PC-3 (cell line): ENCODE measurements around the gene SPATC1L. TPM values are rescaled to one million over a fixed set of nuclear protein-coding genes. Genes with fewer than 3 reads are reported as not detected.
"Not testable (repeated sequence)": the region's sequence is repeated elsewhere in the genome, so short reads cannot be mapped to it uniquely, and the experiment has no call there.

ENCODE experiments used
- ATAC-seq: fragments of 200-7000 bp; cut with Tn5 transposase; 2 replicates; pipeline ENCODE4 v1.9.1; 2020; ENCODE audit warnings: mild to moderate bottlenecking, moderate library complexity
- BruUV-seq: library from RNA; stranded (reverse); fragments of 400-500 nt; replicated peaks from 2 replicates; lab custom pipeline; 2021; lab: Mats Ljungman, UMichigan
- CTCF ChIA-PET: fragments of 300-600 bp; sonication (Branson Sonifier 250); formaldehyde crosslinking; loops from one replicate; lab custom pipeline; 2022; ENCODE audit warnings: antibody characterized with exemption; lab: Charles Lee
- POLR2A ChIA-PET: fragments of 300-600 bp; sonication (Branson Sonifier 250); formaldehyde crosslinking; loops from one replicate; lab custom pipeline; 2022; ENCODE audit warnings: antibody characterized with exemption; ENCODE audit not compliant: unreplicated experiment; lab: Charles Lee
- DNase-seq: peaks from one replicate; pipeline ENCODE4 v3.0.0-alpha.2; 2015
- H2AFZ ChIP-seq: fragments of 300-600 bp; sonication (generic); 2 replicates; pipeline ENCODE4 v1.6.0; 2016; ENCODE audit warnings: antibody characterized with exemption, low read length
- H3F3A ChIP-seq: fragments of 300-600 bp; sonication (generic); one replicate; pipeline ENCODE4 v1.6.0; 2017; ENCODE audit warnings: antibody characterized with exemption, low read length, control low read depth, mild to moderate bottlenecking; ENCODE audit not compliant: unreplicated experiment
- H3K27ac ChIP-seq: fragments of 300-600 bp; sonication (generic); 2 replicates; pipeline ENCODE4 v1.5.1; 2016; ENCODE audit warnings: mild to moderate bottlenecking, low read length
- H3K27me3 ChIP-seq: fragments of 300-600 bp; sonication (generic); 2 replicates; pipeline ENCODE4 v1.6.1; 2016; ENCODE audit warnings: low read length, mixed read lengths
- H3K36me3 ChIP-seq: fragments of 300-600 bp; sonication (generic); 2 replicates; pipeline ENCODE4 v1.6.1; 2016; ENCODE audit warnings: low read depth, mixed run types, low read length, mixed read lengths
- H3K4me1 ChIP-seq: fragments of 300-600 bp; sonication (generic); 2 replicates; pipeline ENCODE4 v1.5.1; 2016; ENCODE audit warnings: low read length; ENCODE audit not compliant: insufficient read depth
- H3K4me2 ChIP-seq: fragments of 300-600 bp; sonication (generic); 2 replicates; pipeline ENCODE4 v1.6.0; 2016; ENCODE audit warnings: low read length
- H3K4me3 ChIP-seq: fragments of 300-600 bp; sonication (generic); 2 replicates; pipeline ENCODE4 v1.5.1; 2016; ENCODE audit warnings: mild to moderate bottlenecking, low read length, mixed read lengths
- H3K79me2 ChIP-seq: fragments of 300-600 bp; sonication (generic); 2 replicates; pipeline ENCODE4 v1.6.1; 2017; ENCODE audit warnings: low read length, mixed read lengths
- H3K9ac ChIP-seq: fragments of 300-600 bp; sonication (generic); 2 replicates; pipeline ENCODE4 v1.6.0; 2016; ENCODE audit warnings: mild to moderate bottlenecking, low read length
- H3K9me2 ChIP-seq: fragments of 300-600 bp; sonication (generic); replicated peaks from 2 replicates; pipeline ENCODE4 v1.6.1; 2016; ENCODE audit warnings: mixed run types, low read length, mixed read lengths
- H3K9me3 ChIP-seq: fragments of 300-600 bp; sonication (generic); 2 replicates; pipeline ENCODE4 v1.6.1; 2016; ENCODE audit warnings: low read length, mixed read lengths
- H4K20me1 ChIP-seq: fragments of 300-600 bp; sonication (generic); 2 replicates; pipeline ENCODE4 v1.6.1; 2016; ENCODE audit warnings: low read length, mixed read lengths
- CTCF ChIP-seq: fragments of 300-600 bp; sonication (generic); conservative IDR thresholded peaks from 2 replicates; pipeline ENCODE4 v1.5.1; 2017; ENCODE audit warnings: antibody characterized with exemption, low read depth, mild to moderate bottlenecking, low read length
- EZH2 ChIP-seq: fragments of 300-600 bp; sonication (generic); IDR thresholded peaks from one replicate; pipeline ENCODE4 v1.6.1; 2017; ENCODE audit warnings: antibody characterized with exemption, mild to moderate bottlenecking, low read length; ENCODE audit not compliant: unreplicated experiment
- EZH2phosphoT487 ChIP-seq: fragments of 300-600 bp; sonication (generic); IDR thresholded peaks from 2 replicates; pipeline ENCODE4 v1.6.1; 2018; ENCODE audit warnings: mild to moderate bottlenecking, antibody characterized with exemption, low read length, borderline replicate concordance
- intact Hi-C: fragments of 100-400 bp; cut with micrococcal nuclease; formaldehyde crosslinking; loops from 2 replicates; pipeline ENCODE4 v1.9.0; 2023
- total RNA-seq: library from RNA; depleted of rRNA; stranded (reverse); fragments of >200 nt; gene quantifications from 2 replicates; pipeline ENCODE4 v1.2.3, GENCODE V29; 2014

The SPATC1L gene
- total RNA-seq, 1 experiment from 2014 or later, result 41.7 TPM

- Histone ChIP-seq H3K27me3 (no peaks in the 10 kb centered on the region), H3F3A (no peaks in the 10 kb centered on the region), H4K20me1 (no peaks in the 10 kb centered on the region), H3K4me2 (no peak overlapping the region), H3K4me1 (peaks cover 12% of the 10 kb centered on the region), H3K79me2 (peaks cover 18% of the 10 kb centered on the region), H2AFZ (no peak overlapping the region), H3K9ac (no peak overlapping the region), H3K27ac (no peak overlapping the region), H3K4me3 (no peak overlapping the region), H3K36me3 (0 out of 2 replicates have a peak, but pooled peaks cover 4% of the 10 kb centered on the region), H3K9me2 (no peaks in the 10 kb centered on the region), H3K9me3 (no peaks in the 10 kb centered on the region)
- ATAC-seq, result no peak
- intact Hi-C loops, result no loop called here
- no peak for DNase-seq
- CTCF ChIA-PET, result no interaction called here
- no TSS peak for BruUV-seq
- TF ChIP-seq EZH2, result no peak
- TF ChIP-seq EZH2phosphoT487, result no peak
- no peak for TF ChIP-seq CTCF
- POLR2A ChIA-PET, result no interaction called here
Measured at GRCh38 chr21:46179708-46180078, 4.6 kb downstream of the SPATC1L start.

GRCh38 chr21:46178961-46179360, 5.3 kb downstream of the SPATC1L start:
- no peak overlapping the region for H3K4me3 ChIP-seq
- peaks cover 23% of the 10 kb centered on the region for H3K79me2 ChIP-seq
- ATAC-seq (no peak), DNase-seq (no peak)
- TF ChIP-seq EZH2phosphoT487, result no peak
- no peak for TF ChIP-seq EZH2
- no peak for TF ChIP-seq CTCF
- H3K36me3 ChIP-seq, result 0 out of 2 replicates have a peak, but pooled peaks cover 6% of the 10 kb centered on the region
- no TSS peak for BruUV-seq
- no peaks in the 10 kb centered on the region for H3K9me3 ChIP-seq
- no peaks in the 10 kb centered on the region for H4K20me1 ChIP-seq
- H3K27me3 ChIP-seq, result no peaks in the 10 kb centered on the region
- H3K4me2 ChIP-seq, result no peak overlapping the region
- no peak overlapping the region for H3K27ac ChIP-seq
- POLR2A ChIA-PET, result no interaction called here
- CTCF ChIA-PET, result no interaction called here
- H3K9ac ChIP-seq, result no peak overlapping the region
- no peaks in the 10 kb centered on the region for H3K9me2 ChIP-seq
- H2AFZ ChIP-seq, result no peak overlapping the region
- intact Hi-C loops, result no loop called here
- peaks cover 12% of the 10 kb centered on the region for H3K4me1 ChIP-seq
- H3F3A ChIP-seq, result no peaks in the 10 kb centered on the region

GRCh38 chr21:46176443-46177129, 7.7 kb downstream of the SPATC1L start:
- H2AFZ ChIP-seq, H3K9me2 ChIP-seq, H3K9ac ChIP-seq, H3K36me3 ChIP-seq, H3K4me2 ChIP-seq, H3F3A ChIP-seq, H3K27me3 ChIP-seq, H3K9me3 ChIP-seq, H3K4me3 ChIP-seq, BruUV-seq, intact Hi-C loops, H4K20me1 ChIP-seq: not testable (repeated sequence)
- peak; percentile 88 for ATAC-seq
- ChIA-PET POLR2A (interaction anchor here (0.6 kb wide), 1 partner anchor 51 kb away, joined by 13 read pairs; no protein-coding TSS in a partner anchor), CTCF (interaction anchor here (1.8 kb wide), 1 partner anchor 33 kb away, joined by 5 read pairs; no protein-coding TSS in a partner anchor)
- peak; percentile 68 for DNase-seq
- H3K4me1 ChIP-seq, result peaks cover 12% of the 10 kb centered on the region
- H3K27ac ChIP-seq, result peak overlapping the region; percentile 48
- H3K79me2 ChIP-seq, result peaks cover 31% of the 10 kb centered on the region
